ENCODE measurements around the gene TCAIM. TPM values are rescaled to one million over a fixed set of nuclear protein-coding genes. Genes with fewer than 3 reads are reported as not detected.

The TCAIM gene
- total RNA-seq, 2 donors from 2014 or later = 23.2 to 26.3 TPM

DNA sequence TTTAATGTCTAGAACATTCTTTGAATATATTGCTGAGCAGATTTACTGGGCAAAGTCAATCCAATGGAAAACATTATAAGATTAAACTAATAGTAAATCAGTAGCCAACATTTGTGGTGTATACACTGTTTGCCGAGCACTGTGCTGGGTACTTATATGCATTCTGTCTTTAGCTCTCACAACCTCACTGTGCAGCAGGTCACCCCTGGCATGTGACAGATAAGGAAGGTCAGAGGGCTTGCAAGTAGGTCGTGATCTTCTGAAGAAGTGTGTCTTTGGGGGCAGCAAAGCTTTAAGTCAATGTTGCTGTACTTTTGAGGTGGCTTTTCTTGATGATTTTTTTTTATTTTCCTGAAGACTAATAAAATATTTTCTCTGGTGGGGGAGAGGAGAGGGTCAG lies 62.2 kb downstream of the TCAIM start:
- H3K4me1 Mint-ChIP-seq = no peaks in the 10 kb centered on the region
- H3K27me3 Mint-ChIP-seq (ENCODE audit: insufficient read depth) = no peaks in the 10 kb centered on the region
- H3K27ac ChIP-seq (ENCODE audit: low read depth, low read length) = no peak overlapping the region
- no peak overlapping the region for H3K4me3 ChIP-seq (ENCODE audit: low read length)
- no peaks in the 10 kb centered on the region for H3K9me3 ChIP-seq (ENCODE audit: control insufficient read depth, low read length)
- H3K9me3 Mint-ChIP-seq = no peaks in the 10 kb centered on the region
- peaks cover 12% of the 10 kb centered on the region for H3K36me3 Mint-ChIP-seq (ENCODE audit: low read depth)
- no peak overlapping the region for H3K4me3 Mint-ChIP-seq
- DNase-seq = no peak
- H3K36me3 ChIP-seq (ENCODE audit: control insufficient read depth, insufficient read depth, low read length) = peaks cover 5% of the 10 kb centered on the region
- no peaks in the 10 kb centered on the region for H3K27me3 ChIP-seq (ENCODE audit: control insufficient read depth, insufficient read depth, low read length, poor library complexity, severe bottlenecking)
- no peaks in the 10 kb centered on the region for H3K4me1 ChIP-seq (ENCODE audit: control insufficient read depth, insufficient read depth, low read length)
- TF ChIP-seq, protein P1, sequence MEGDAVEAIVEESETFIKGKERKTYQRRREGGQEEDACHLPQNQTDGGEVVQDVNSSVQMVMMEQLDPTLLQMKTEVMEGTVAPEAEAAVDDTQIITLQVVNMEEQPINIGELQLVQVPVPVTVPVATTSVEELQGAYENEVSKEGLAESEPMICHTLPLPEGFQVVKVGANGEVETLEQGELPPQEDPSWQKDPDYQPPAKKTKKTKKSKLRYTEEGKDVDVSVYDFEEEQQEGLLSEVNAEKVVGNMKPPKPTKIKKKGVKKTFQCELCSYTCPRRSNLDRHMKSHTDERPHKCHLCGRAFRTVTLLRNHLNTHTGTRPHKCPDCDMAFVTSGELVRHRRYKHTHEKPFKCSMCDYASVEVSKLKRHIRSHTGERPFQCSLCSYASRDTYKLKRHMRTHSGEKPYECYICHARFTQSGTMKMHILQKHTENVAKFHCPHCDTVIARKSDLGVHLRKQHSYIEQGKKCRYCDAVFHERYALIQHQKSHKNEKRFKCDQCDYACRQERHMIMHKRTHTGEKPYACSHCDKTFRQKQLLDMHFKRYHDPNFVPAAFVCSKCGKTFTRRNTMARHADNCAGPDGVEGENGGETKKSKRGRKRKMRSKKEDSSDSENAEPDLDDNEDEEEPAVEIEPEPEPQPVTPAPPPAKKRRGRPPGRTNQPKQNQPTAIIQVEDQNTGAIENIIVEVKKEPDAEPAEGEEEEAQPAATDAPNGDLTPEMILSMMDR (conservative IDR thresholded peaks at IDR 0.05) = no peak
- WGBS, 2 experiments (ENCODE audit: insufficient coverage in 1 of 2, insufficient read length in 1 of 2) = 91% methylated on average over 2 of the region's 2 CpGs; no CpG with 5 or more reads in 1 of the 2 experiments
- no peak overlapping the region for H3K27ac Mint-ChIP-seq
- H3K9ac ChIP-seq (ENCODE audit: extremely low read depth, low read length, poor library complexity, severe bottlenecking) = no peak overlapping the region

DNA sequence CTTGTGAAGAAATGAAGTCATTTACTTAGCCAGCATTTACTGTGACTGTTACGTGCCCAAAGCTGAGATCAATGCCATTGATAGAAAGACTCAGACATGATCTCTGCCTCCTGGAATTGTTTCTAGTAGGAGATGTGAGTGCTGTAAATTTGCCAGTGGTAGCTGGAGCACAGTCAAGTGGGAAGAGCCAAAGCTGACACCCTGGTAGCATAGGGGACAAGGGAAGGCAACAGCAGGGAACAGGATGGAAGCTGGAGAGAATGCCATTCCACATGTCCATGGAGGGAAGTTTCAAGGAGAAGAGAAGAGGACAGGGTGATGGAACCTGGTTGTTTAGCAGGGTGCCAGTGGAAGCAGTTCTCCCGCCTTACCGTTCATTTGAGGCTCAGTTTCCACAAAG lies 64.0 kb downstream of the TCAIM start:
- no peak for DNase-seq
- Mint-ChIP-seq H3K27ac (no peak overlapping the region), H3K4me1 (peaks cover 3% of the 10 kb centered on the region), H3K27me3 (ENCODE audit: insufficient read depth) (no peaks in the 10 kb centered on the region), H3K4me3 (no peak overlapping the region), H3K36me3 (ENCODE audit: low read depth) (peaks cover 12% of the 10 kb centered on the region), H3K9me3 (no peaks in the 10 kb centered on the region)
- Histone ChIP-seq H3K9ac (ENCODE audit: extremely low read depth, low read length, poor library complexity, severe bottlenecking) (no peak overlapping the region), H3K4me1 (ENCODE audit: control insufficient read depth, insufficient read depth, low read length) (no peaks in the 10 kb centered on the region), H3K36me3 (ENCODE audit: control insufficient read depth, insufficient read depth, low read length) (no peaks in the 10 kb centered on the region), H3K9me3 (ENCODE audit: control insufficient read depth, low read length) (no peaks in the 10 kb centered on the region), H3K4me3 (ENCODE audit: low read length) (no peak overlapping the region), H3K27ac (ENCODE audit: low read depth, low read length) (no peak overlapping the region), H3K27me3 (ENCODE audit: control insufficient read depth, insufficient read depth, low read length, poor library complexity, severe bottlenecking) (no peaks in the 10 kb centered on the region)
- 99 to 100% methylated on average over 2 to 3 of the region's 3 CpGs for WGBS, 2 experiments (ENCODE audit: insufficient coverage in 1 of 2, insufficient read length in 1 of 2)
- TF ChIP-seq, protein P1 (conservative IDR thresholded peaks at IDR 0.05) = no peak

DNA sequence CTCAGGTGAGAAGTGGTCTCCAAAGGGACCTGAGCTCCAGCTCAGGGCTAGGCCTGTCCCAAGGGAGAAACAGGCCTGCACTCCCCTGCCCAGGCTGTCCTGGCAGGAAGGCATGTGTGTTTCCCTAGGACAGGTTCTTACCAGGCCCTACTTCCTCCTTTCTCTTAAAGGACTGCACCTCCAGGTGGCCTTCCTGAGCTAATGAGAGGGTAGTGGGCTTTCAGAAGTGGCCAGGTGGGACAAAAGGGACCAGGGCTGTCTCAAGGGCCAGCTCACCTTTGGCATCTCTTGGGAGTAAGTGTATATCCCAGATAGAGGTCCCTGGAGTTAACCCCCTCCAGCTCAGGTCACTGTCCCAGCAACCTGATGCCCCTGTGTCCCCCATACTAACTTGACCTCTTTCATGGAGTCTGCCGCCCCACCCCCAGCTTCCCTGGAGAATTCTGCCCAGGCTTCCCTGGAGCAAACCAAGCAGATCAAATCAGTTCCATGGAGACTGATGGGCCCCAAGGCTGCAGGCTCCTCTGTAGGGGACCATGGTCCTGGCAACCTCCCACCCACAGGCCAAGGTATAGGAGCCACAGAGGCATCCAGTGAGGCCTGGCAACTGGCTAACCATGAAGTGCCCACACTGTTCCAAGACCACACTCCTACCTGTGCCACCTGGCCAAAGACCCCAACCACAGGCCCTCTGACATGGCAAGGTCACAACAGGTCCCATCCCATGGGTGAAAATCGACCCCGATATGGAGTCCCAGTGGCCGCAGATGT lies 71.3 kb downstream of the TCAIM start:
- no peak overlapping the region for H3K27ac Mint-ChIP-seq
- peaks cover 3% of the 10 kb centered on the region for H3K4me1 Mint-ChIP-seq

More for the DNA sequence above, 71.3 kb downstream of the TCAIM start:
- H3K4me1 ChIP-seq (ENCODE audit: control insufficient read depth, insufficient read depth, low read length) = no peaks in the 10 kb centered on the region
- no peaks in the 10 kb centered on the region for H3K27me3 ChIP-seq (ENCODE audit: control insufficient read depth, insufficient read depth, low read length, poor library complexity, severe bottlenecking)
- DNase-seq = peak; percentile 31
- H3K27ac ChIP-seq (ENCODE audit: low read depth, low read length) = no peak overlapping the region
- H3K4me3 ChIP-seq (ENCODE audit: low read length) = no peak overlapping the region
- no peak overlapping the region for H3K9ac ChIP-seq (ENCODE audit: extremely low read depth, low read length, poor library complexity, severe bottlenecking)
- TF ChIP-seq, protein P1 (conservative IDR thresholded peaks at IDR 0.05) = no peak
- no peaks in the 10 kb centered on the region for H3K9me3 ChIP-seq (ENCODE audit: control insufficient read depth, low read length)
- Mint-ChIP-seq H3K27me3 (ENCODE audit: insufficient read depth) (no peaks in the 10 kb centered on the region), H3K36me3 (ENCODE audit: low read depth) (no peaks in the 10 kb centered on the region), H3K9me3 (no peaks in the 10 kb centered on the region), H3K4me3 (no peak overlapping the region)
- H3K36me3 ChIP-seq (ENCODE audit: control insufficient read depth, insufficient read depth, low read length) = peaks cover 3% of the 10 kb centered on the region
- WGBS, 2 experiments (ENCODE audit: insufficient coverage in 1 of 2, insufficient read length in 1 of 2) = 84 to 100% methylated on average over 2 to 4 of the region's 4 CpGs
